ENCODE results near the gene SRRM3.
A peak's percentile ranks its signal among the peaks of the same experiment; 100 is the strongest.
"Not testable (repeated sequence)": the region's sequence is repeated elsewhere in the genome, so short reads cannot be mapped to it uniquely, and the experiment has no call there.

SRRM3 gene

GRCh38 chr7:76201732-76202665 lies at the start of gene SRRM3:
Gene SRRM3, plus strand, starts transcription at chr7:76201896. Its CDS starts 33,171 bp downstream, at chr7:76235067.
- DNase-seq: peak; percentile 66

GRCh38 chr7:76151932-76152331 lies 49.8 kb upstream of the SRRM3 start:
- DNase-seq: no peak

GRCh38 chr7:76153571-76154230 lies 48.0 kb upstream of the SRRM3 start:
- not testable (repeated sequence) for DNase-seq

- no peak for DNase-seq
These were observed 45.8 kb upstream of the SRRM3 start for GRCh38 chr7:76155938-76156337.

- not testable (repeated sequence) for DNase-seq
These were observed 44.6 kb upstream of the SRRM3 start for GRCh38 chr7:76156992-76157685.

GRCh38 chr7:76158416-76158815 lies 43.3 kb upstream of the SRRM3 start:
- not testable (repeated sequence) for DNase-seq

- not testable (repeated sequence) for DNase-seq
These were observed 39.1 kb upstream of the SRRM3 start for GRCh38 chr7:76162416-76163170.

GRCh38 chr7:76163812-76164211 lies 37.9 kb upstream of the SRRM3 start:
- DNase-seq: not testable (repeated sequence)

- DNase-seq: no peak
These were observed 36.4 kb upstream of the SRRM3 start for GRCh38 chr7:76165106-76165972.

- no peak for DNase-seq
These were observed 35.7 kb upstream of the SRRM3 start for GRCh38 chr7:76165973-76166403.

GRCh38 chr7:76166404-76167255 lies 35.1 kb upstream of the SRRM3 start:
- DNase-seq: peak; percentile 83

- DNase-seq: no peak
These were observed 28.0 kb upstream of the SRRM3 start for GRCh38 chr7:76173566-76174205.

- not testable (repeated sequence) for DNase-seq
These were observed 24.7 kb upstream of the SRRM3 start for GRCh38 chr7:76176951-76177350.

- DNase-seq: no peak
These were observed 22.0 kb upstream of the SRRM3 start for GRCh38 chr7:76179686-76180085.

GRCh38 chr7:76182225-76182960 lies 19.3 kb upstream of the SRRM3 start:
- DNase-seq: no peak

- no peak for DNase-seq
These were observed 16.4 kb upstream of the SRRM3 start for GRCh38 chr7:76185187-76185896.

GRCh38 chr7:76187272-76187671 lies 14.4 kb upstream of the SRRM3 start:
- no peak for DNase-seq

- DNase-seq: no peak
These were observed 12.4 kb upstream of the SRRM3 start for GRCh38 chr7:76189276-76189675.
